Measurements from ENCODE around the gene EIF4G1.

DNA sequence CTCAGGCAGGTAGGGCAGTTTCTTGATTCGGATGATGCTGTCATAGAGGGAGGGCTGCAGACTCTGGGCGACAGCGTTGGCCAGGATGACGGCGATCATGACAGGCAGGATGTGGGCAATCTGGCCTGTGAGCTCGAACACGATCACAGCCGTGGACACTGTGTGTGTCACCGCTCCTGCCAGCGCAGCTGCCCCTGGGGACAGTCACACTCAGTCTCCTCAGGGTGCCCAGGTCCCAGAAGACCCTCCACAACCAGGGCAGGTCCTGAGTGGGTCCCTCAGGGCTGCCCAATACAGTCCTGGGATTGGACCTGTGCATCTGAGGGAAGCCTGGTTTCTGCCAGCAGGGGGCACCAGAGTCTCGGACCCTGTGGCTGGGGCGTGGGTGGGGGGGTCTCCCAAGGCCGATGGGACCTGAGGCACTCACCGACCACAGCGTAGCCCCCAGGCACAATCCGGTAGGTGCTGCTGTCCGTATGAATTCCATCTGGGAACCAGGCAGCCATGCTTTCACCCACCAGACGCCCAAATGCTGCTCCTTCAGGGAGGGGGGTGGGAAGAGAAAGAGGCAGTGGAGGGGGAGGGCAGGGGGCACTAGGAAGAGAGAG, 39.8 kb downstream of the EIF4G1 start:
- TF ChIP-seq, protein P1, sequence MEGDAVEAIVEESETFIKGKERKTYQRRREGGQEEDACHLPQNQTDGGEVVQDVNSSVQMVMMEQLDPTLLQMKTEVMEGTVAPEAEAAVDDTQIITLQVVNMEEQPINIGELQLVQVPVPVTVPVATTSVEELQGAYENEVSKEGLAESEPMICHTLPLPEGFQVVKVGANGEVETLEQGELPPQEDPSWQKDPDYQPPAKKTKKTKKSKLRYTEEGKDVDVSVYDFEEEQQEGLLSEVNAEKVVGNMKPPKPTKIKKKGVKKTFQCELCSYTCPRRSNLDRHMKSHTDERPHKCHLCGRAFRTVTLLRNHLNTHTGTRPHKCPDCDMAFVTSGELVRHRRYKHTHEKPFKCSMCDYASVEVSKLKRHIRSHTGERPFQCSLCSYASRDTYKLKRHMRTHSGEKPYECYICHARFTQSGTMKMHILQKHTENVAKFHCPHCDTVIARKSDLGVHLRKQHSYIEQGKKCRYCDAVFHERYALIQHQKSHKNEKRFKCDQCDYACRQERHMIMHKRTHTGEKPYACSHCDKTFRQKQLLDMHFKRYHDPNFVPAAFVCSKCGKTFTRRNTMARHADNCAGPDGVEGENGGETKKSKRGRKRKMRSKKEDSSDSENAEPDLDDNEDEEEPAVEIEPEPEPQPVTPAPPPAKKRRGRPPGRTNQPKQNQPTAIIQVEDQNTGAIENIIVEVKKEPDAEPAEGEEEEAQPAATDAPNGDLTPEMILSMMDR (IDR thresholded peaks at IDR 0.05; ENCODE audit: borderline replicate concordance, extremely low read depth, low read length, poor library complexity, severe bottlenecking) = peak; percentile 78
- no peak for TF ChIP-seq EZH2 (IDR thresholded peaks at IDR 0.05; ENCODE audit: borderline replicate concordance, low read depth, low read length, severe bottlenecking)

Data from DND-41 (cell line).